ENCODE measurements around the gene ZNF326. TPM values are rescaled to one million over a fixed set of nuclear protein-coding genes. Genes with fewer than 3 reads are reported as not detected.
A peak's percentile ranks its signal among the peaks of the same experiment; 100 is the strongest.

The ZNF326 gene
- total RNA-seq (2021; ENCODE audit: unreplicated experiment), result 19.3 TPM
- 5.1 and 5.5 TPM in 2 replicates for polyA plus RNA-seq (2012)
- Bru-seq, nascent RNA, result percentile 94 among the genes with signal in this experiment
- percentile 89 among the genes with signal in this experiment for BruChase-seq, experiment 1, labeled RNA remaining after a 6-hour chase
- percentile 90 among the genes with signal in this experiment for BruChase-seq, experiment 2, labeled RNA remaining after a 2-hour chase
- long read RNA-seq, transcript ZNF326-201 (12 exons, 2,729 nt), result major isoform, 6 of 31 reads
- long read RNA-seq, partial matches to known transcripts, result 8 of 31 reads
- long read RNA-seq, other reads (novel, unspliced or antisense), result 15 of 31 reads

GRCh38 chr1:89994805-89995597, at the start of gene ZNF326:
Gene ZNF326 (plus strand): TSS chr1:89995110. CDS start chr1:89995258, 148 bp downstream.
- H3K9ac ChIP-seq (ENCODE audit: low read length), result peak within 1 kb of the TSS; percentile 86
- H3K79me2 ChIP-seq (ENCODE audit: insufficient read depth, low read length), result peaks cover 50% of the 10 kb centered on the region
- BruUV-seq (replicated peaks), result no TSS peak
- POLR2A ChIA-PET, result no interaction called here
- peak within 1 kb of the TSS; percentile 83 to 86 for H3K4me3 ChIP-seq (replicated peaks in 1 of 2; ENCODE audit: low read depth in 1 of 2, low read length in 2 of 2)
- H3K27me3 ChIP-seq (ENCODE audit: insufficient read depth, low read length), result no peaks in the 10 kb centered on the region
- peak within 1 kb of the TSS; percentile 91 for H3K27ac ChIP-seq (ENCODE audit: low read depth, low read length)
- RAD21 ChIA-PET (ENCODE audit: low non-redundant PET in 1 of 2, low total read pairs in 2 of 2, uncharacterized antibody in 2 of 2, unreplicated experiment in 2 of 2), result no interaction called here
- CTCF ChIA-PET, result no interaction called here
- peaks cover 0 to 7% of the 10 kb centered on the region in 2 experiments; a peak in 1 of 4 replicates for H3K36me3 ChIP-seq (ENCODE audit: control insufficient read depth in 1 of 2, insufficient read depth in 2 of 2, low read length in 2 of 2)
- no peaks in the 10 kb centered on the region for H3K9me2 ChIP-seq (ENCODE audit: insufficient read depth)
- DNase-seq (ENCODE audit: low read depth, low spot score) (peak; percentile 96), ATAC-seq (peak; percentile 96)
- H2AFZ ChIP-seq (ENCODE audit: low read depth, low read length, poor library complexity, severe bottlenecking), result no peak within 1 kb of the TSS
- H3K4me1 ChIP-seq (ENCODE audit: control insufficient read depth in 1 of 2, insufficient read depth in 2 of 2, low read length in 2 of 2), result peaks cover 4 to 36% of the 10 kb centered on the region in 2 experiments; a peak in 3 of 4 replicates
- intact Hi-C loops (cut with micrococcal nuclease), result loop anchor here (10.0 kb wide), 2 partner anchors 360 to 470 kb away; partner anchors contain the start of genes LRRC8B and LRRC8C
- H3K9me3 ChIP-seq (ENCODE audit: control insufficient read depth in 1 of 2, insufficient read depth in 1 of 2, low read depth in 1 of 2, low read length in 2 of 2), result no peaks in the 10 kb centered on the region
- H4K20me1 ChIP-seq (ENCODE audit: insufficient read depth), result no peaks in the 10 kb centered on the region
- H3K4me2 ChIP-seq (ENCODE audit: low read length), result peak within 1 kb of the TSS; percentile 84
- TF ChIP-seq MAX (IDR thresholded peaks at IDR 0.05) (peak; percentile 74), FOSL1 (IDR thresholded peaks at IDR 0.05; ENCODE audit: low read depth) (no peak), POLR2A (IDR thresholded peaks at IDR 0.05; ENCODE audit: borderline replicate concordance, extremely low read depth, insufficient read depth, insufficient read length) (peak; percentile 93), JUND (IDR thresholded peaks at IDR 0.05) (no peak; the same call in 1 of the 2 replicates), CBX3 (IDR thresholded peaks at IDR 0.05; ENCODE audit: low read depth) (peak; percentile 70; the same call in 1 of the 2 replicates), CEBPB (IDR thresholded peaks at IDR 0.05; ENCODE audit: low read depth) (no peak), SIN3A (IDR thresholded peaks at IDR 0.05; ENCODE audit: low read depth) (peak; percentile 62), REST (IDR thresholded peaks at IDR 0.05; ENCODE audit: low read depth) (no peak), EZH2 (IDR thresholded peaks at IDR 0.05) (no peak), ZFX (IDR thresholded peaks at IDR 0.05) (peak; percentile 99), RAD21 (IDR thresholded peaks at IDR 0.05; ENCODE audit: low read depth) (no peak), ELF1 (IDR thresholded peaks at IDR 0.05; ENCODE audit: borderline replicate concordance, low read depth) (peak; percentile 72), EZH2phosphoT487 (IDR thresholded peaks at IDR 0.05; ENCODE audit: borderline replicate concordance) (no peak), CTCF (IDR thresholded peaks at IDR 0.05 in 2 of 3, conservative IDR thresholded peaks at IDR 0.05 in 1 of 3; ENCODE audit: borderline replicate concordance in 1 of 3, insufficient read depth in 1 of 3, low read depth in 2 of 3, low read length in 2 of 3) (no peak), ATF3 (IDR thresholded peaks at IDR 0.05) (no peak), ZNF274 (IDR thresholded peaks at IDR 0.05; ENCODE audit: low read depth, low read length) (no peak), YY1 (IDR thresholded peaks at IDR 0.05; ENCODE audit: extremely low read depth, insufficient replicate concordance, low read depth, low read length) (peak; percentile 98)

All from HCT116 (cell line).